Measurements from ENCODE around the gene GLIS1. TPM values are rescaled to one million over a fixed set of nuclear protein-coding genes. Genes with fewer than 3 reads are reported as not detected.

Gene GLIS1
- polyA plus RNA-seq, 3 donors = not detected

- Mint-ChIP-seq H3K27me3 (ENCODE audit: low read depth in 3 of 3) (peaks cover 2 to 11% (median 10%) of the 10 kb centered on the region in 3 donors), H3K36me3 (no peaks in the 10 kb centered on the region), H3K9me3 (peaks cover 0 to 3% (median 0%) of the 10 kb centered on the region in 7 donors), H3K27ac (no peak overlapping the region), H3K4me1 (no peaks in the 10 kb centered on the region), H3K4me3 (no peak overlapping the region)
- 73% methylated on average over 1 of the region's 3 CpGs for WGBS (ENCODE audit: insufficient coverage)
- no peak for TF ChIP-seq CTCF (IDR thresholded peaks at IDR 0.05)
- Histone ChIP-seq H2AFZ (ENCODE audit: insufficient read depth, low read depth, low read length, poor library complexity, severe bottlenecking) (no peak overlapping the region), H3K36me3 (replicated peaks in 1 of 2; ENCODE audit: control insufficient read depth in 1 of 2, insufficient read depth in 2 of 2, low read length in 2 of 2) (no peaks in the 10 kb centered on the region), H3K9ac (ENCODE audit: insufficient read depth, low read length, poor library complexity, severe bottlenecking) (no peak overlapping the region), H3K79me2 (ENCODE audit: insufficient read depth, low read length) (no peaks in the 10 kb centered on the region), H3K4me2 (replicated peaks; ENCODE audit: extremely low read depth, low read length, poor library complexity, severe bottlenecking) (no peak overlapping the region), H3K4me3 (replicated peaks in 1 of 3; ENCODE audit: low read depth in 2 of 3, low read length in 3 of 3) (no peak overlapping the region), H3K27me3 (ENCODE audit: control insufficient read depth in 2 of 2, insufficient read depth in 2 of 2, low read length in 2 of 2) (peaks cover 0 to 3% of the 10 kb centered on the region in 2 donors), H3K9me3 (replicated peaks in 1 of 2; ENCODE audit: control insufficient read depth in 1 of 2, insufficient read depth in 1 of 2, low read length in 2 of 2) (no peaks in the 10 kb centered on the region), H3K27ac (ENCODE audit: low read depth in 1 of 2, low read length in 2 of 2) (no peak overlapping the region), H4K20me1 (ENCODE audit: insufficient read depth, low read length) (no peaks in the 10 kb centered on the region), H3K4me1 (ENCODE audit: control insufficient read depth in 1 of 2, insufficient read depth in 2 of 2, low read length in 2 of 2) (no peaks in the 10 kb centered on the region)
- intact Hi-C loops (cut with micrococcal nuclease) = no loop called here
- no peak for DNase-seq
These were observed 176.0 kb downstream of the GLIS1 start for GRCh38 chr1:53562981-53563379.

- H3K9ac ChIP-seq (ENCODE audit: insufficient read depth, low read length, poor library complexity, severe bottlenecking) = no peak overlapping the region
- TF ChIP-seq CTCF (IDR thresholded peaks at IDR 0.05) = no peak
- no peaks in the 10 kb centered on the region for H3K79me2 ChIP-seq (ENCODE audit: insufficient read depth, low read length)
- H3K4me1 ChIP-seq (ENCODE audit: control insufficient read depth in 1 of 2, insufficient read depth in 2 of 2, low read length in 2 of 2) = no peaks in the 10 kb centered on the region
- H3K9me3 Mint-ChIP-seq = peaks cover 0 to 3% (median 0%) of the 10 kb centered on the region in 7 donors
- H3K27me3 Mint-ChIP-seq (ENCODE audit: low read depth in 3 of 3) = peaks cover 2 to 11% (median 10%) of the 10 kb centered on the region in 3 donors
- DNase-seq = no peak
- H3K4me1 Mint-ChIP-seq = no peaks in the 10 kb centered on the region
- H3K4me2 ChIP-seq (replicated peaks; ENCODE audit: extremely low read depth, low read length, poor library complexity, severe bottlenecking) = no peak overlapping the region
- no peaks in the 10 kb centered on the region for H3K36me3 ChIP-seq (replicated peaks in 1 of 2; ENCODE audit: control insufficient read depth in 1 of 2, insufficient read depth in 2 of 2, low read length in 2 of 2)
- no peak overlapping the region for H3K27ac Mint-ChIP-seq
- H2AFZ ChIP-seq (ENCODE audit: insufficient read depth, low read depth, low read length, poor library complexity, severe bottlenecking) = no peak overlapping the region
- no peak overlapping the region for H3K4me3 Mint-ChIP-seq
- H4K20me1 ChIP-seq (ENCODE audit: insufficient read depth, low read length) = no peaks in the 10 kb centered on the region
- peaks cover 0 to 3% of the 10 kb centered on the region in 2 donors for H3K27me3 ChIP-seq (ENCODE audit: control insufficient read depth in 2 of 2, insufficient read depth in 2 of 2, low read length in 2 of 2)
- H3K9me3 ChIP-seq (replicated peaks in 1 of 2; ENCODE audit: control insufficient read depth in 1 of 2, insufficient read depth in 1 of 2, low read length in 2 of 2) = no peaks in the 10 kb centered on the region
- H3K4me3 ChIP-seq (replicated peaks in 1 of 3; ENCODE audit: low read depth in 2 of 3, low read length in 3 of 3) = no peak overlapping the region
- intact Hi-C loops (cut with micrococcal nuclease) = no loop called here
- H3K36me3 Mint-ChIP-seq = no peaks in the 10 kb centered on the region
- no peak overlapping the region for H3K27ac ChIP-seq (ENCODE audit: low read depth in 1 of 2, low read length in 2 of 2)
- 67% methylated on average over 7 of the region's 14 CpGs for WGBS (ENCODE audit: insufficient coverage)
These were observed 176.5 kb downstream of the GLIS1 start for GRCh38 chr1:53562291-53562980.
